GOT3 (cell line): Measurements from ENCODE around the gene ANKRD63.

Experiments
- DNase-seq: peaks from one replicate; lab custom pipeline; 2025; ENCODE audit warnings: mixed read lengths; lab: John Stamatoyannopoulos, UW

ANKRD63 gene

DNA sequence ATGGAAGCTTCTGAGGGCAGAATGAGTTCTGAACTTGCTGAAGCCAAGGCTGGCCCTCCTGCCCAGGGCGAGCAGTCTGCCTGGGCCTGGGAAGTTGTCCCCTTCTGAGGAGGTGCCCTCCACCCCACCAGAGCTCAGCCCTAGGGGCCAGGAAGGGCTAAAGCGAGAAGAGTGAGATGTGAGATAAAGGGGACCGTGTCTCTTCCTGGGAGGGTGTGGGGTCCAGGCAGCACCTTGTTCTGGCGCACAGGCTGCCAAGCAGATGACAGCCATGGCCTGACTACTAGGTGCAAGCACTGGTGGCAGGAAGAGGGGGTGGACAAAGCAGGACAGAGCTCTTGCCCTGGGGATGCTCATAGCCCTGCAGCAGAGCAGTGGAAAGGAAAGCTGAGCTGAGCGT lies 40.3 kb downstream of the ANKRD63 start:
- DNase-seq, result no peak

GRCh38 chr15:40242213-40242599 lies 40.7 kb downstream of the ANKRD63 start:
- no peak for DNase-seq

DNA sequence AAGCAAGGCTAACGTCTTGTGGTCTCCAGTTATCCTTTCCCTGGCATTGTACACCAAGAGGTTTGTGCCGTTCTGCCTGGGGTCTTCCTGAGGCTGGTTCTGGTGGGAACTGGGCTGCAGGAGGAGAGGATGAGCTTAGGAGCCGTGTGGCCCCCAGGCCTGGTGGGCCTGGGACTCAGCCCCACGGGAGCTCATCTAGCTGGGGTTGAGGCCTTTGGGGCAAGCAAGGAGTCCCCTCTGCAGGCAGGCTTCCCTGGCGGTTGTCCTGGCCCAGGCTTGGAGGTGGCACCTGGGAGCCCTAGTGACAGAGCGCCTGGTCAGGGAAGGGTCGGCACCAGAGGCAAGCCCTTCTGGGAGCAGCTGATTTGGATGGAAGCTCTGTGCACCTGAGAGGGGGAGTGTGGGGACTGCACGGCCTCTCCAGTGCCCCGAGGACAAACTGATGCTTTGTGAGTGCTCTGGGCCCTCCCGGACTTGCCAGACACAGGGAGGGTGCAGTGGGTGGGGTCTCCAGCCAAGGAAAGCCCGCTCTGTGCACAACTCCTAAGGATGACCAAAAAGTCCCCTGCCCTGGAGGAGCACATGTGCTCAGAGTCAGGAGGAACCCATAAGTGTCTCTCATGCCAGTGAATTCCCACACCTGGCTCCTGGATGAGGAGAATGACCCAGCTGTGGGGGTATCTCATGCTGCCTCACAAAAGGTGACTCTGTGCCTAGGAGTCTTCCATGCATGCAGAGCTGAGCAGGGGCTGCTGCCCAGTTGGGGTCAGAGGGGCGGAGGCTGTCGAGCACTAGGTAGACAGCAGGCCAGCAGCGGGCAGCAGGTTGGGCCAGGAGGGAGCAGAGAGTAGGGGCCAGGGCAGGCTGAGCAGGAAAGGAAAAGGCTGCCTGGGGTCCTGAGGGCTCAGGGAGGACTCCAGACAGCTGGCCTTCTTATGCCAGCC lies 41.3 kb downstream of the ANKRD63 start:
- DNase-seq, result no peak

GRCh38 chr15:40240619-40241221 lies 42.1 kb downstream of the ANKRD63 start:
- DNase-seq, result no peak

DNA sequence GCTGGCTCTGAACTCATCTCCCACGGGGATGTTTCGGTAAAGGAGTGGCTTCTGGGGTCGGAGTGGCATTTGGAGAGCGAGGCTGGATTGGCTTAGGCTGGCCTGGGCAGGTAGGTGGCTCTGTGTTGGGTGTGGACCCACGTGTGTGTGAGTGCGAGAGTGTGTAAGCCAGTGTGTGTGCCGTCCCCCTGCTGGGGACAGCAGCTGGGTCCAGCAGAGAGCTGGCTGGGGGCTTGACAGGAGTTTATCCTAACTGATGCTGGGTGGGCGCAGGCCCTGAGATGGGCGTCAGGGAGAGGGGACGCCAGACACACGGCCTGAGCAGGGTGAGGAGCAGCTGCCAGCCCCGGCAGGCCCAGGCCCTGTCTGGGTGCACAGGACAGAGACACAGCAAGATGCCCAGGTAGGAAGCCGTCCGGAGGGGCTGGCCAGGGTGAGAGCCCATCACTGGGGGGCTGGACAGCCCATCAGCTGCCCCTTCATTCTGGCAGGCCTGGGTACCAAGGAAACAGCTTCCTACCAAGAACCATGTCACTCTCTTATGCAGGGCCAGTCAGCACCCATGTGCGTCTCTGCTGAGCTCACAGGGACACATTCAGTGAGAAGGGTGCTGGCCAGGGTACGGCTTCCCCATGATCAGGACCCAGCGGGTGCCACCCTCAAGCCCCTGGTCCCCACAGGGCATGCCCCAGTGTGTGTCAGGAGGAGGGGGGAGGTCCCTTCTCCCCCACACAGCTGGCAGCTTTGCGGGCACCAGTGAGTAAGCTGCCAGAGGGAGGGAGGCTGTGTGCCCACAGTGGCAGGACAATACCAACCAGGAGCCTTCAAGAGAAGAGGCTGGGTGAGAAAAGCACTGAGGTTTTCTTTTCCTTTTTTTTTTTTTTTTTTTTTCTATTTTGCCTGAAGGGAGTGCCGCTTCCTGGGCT lies 42.9 kb downstream of the ANKRD63 start:
- no peak for DNase-seq

DNA sequence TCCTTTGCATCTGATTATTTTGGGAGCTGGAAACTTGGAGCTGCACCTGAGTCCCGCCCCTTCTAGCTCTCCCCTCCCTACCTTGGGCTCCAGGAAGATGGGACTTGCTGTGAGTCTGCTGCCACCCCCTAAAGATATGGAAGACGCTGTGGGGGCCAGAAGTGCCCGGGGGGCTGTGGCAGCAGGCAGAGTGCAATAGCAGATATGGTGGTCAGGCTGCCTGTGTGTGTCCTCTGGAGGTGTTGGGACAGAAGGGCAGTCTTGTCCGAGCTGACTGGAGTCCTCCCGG lies 43.5 kb downstream of the ANKRD63 start:
- no peak for DNase-seq

GRCh38 chr15:40238532-40239403 lies 44.1 kb downstream of the ANKRD63 start, which contains the start of gene PAK6:
PAK6 (plus strand) TSS chr15:40239063; CDS start chr15:40264786, 25,723 bp downstream.
- peak; percentile 9 for DNase-seq

DNA sequence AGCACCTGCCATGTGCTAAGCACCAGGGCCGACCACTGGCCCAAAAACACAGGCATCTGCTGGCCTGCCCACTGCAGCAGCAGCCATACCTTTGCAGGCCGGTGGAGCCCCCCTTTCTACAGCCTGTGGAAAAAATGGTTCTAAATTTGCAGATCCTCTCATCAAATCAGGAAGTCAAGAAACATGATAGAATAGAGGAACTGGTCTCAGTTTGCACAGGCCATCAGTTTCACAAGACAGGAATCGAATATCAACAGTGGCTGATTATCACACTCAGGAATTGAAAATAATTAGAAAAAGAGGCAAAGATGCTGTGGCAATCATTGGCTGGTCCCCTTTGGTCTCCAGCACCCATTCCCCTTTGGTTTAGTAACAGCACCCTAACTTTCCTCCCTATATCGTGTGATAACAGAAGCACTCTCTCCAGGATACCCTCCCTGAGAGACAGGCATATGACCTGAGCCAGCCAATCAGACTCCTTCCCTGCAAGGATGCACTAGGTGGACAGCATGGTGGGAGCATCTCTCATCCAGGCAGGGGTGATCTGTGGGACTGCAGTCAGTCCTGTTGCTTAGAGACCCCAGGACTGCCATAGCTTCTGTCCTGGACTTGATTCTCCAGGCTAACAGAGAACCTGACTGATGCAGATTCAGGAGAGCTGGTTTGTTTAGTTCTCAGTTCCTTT lies 47.5 kb downstream of the ANKRD63 start:
- DNase-seq, result no peak

DNA sequence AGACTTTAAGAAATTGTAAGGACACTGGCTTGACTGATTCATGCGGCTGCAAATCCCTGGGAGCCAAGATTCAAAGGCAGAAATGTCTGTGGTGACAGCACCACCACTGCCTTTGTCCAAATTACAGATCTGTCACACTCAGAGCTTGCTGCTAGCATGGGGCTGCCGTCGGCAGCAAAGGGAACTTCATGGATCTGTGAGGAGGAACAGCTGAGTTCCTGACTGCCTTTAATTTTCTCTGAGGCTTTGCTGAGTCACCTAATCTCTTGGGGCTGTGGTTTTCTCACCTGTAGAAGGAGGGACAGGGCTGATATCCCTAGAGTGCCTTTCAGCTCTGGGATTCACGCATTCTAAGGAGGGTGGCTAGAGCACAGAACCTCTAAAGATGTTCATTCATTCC lies 48.1 kb downstream of the ANKRD63 start:
- no peak for DNase-seq

DNA sequence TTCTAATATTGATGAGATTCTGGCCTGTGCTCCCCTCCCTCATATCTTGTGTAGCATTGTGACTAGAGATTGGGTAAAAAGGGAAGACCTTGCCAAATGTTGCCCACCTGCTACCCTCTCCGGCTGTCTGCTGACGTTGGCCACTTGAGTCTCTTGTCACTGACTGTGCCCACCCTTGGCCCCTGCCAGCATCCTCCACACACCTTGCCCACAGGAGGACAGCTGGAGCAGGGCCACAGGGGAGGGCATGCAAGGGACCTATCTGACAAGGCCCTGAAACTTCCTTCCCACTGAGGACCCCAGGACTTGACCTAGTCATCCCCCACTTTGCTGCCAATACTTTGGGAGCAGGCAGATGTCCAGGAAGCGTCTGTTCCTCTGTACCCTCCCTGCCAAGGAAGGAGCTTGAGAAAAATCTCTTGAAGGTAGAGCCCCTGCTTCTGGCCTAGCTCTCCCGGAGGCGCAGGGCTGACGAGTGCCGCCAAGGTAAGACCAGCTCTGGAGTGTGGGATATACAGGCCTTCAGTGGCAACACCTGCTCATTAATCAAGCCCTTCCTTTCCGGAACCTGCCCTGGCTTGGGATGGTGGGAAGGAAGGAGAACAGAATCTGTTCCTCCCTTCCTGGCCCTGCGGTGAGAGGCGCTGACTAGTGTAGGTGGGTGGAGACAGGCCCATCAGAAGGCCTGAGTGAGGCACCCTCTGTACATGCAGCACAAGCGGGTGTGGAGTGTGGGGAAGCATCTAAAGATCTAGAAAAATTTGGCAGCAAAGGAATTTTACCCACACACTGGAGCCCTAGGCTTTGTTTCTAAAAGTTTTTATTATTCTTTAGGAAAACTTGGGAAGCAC lies 48.9 kb downstream of the ANKRD63 start:
- no peak for DNase-seq

DNA sequence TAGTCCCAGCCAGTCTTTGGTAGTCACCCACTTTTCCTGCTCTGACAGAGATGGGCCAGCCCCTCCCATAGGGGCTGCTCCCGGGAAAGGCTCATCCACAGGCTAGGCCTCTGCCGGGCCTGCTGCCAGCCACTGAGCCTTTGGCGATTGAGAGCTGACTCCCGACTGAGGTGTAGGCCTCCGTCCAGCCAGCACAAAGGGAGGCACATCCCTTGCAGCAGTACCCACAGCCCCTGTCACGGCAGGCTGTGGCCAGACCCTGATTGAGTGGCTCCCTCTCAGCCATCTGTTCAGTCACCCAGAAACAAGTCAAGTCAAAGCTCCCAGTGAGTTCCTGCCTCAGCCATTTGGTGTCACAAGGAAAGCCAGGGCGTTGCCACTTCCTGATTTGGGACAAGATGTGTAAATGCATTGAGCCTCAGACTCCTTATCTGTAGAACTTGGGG lies 50.2 kb downstream of the ANKRD63 start:
- no peak for DNase-seq
